ENCODE results near the gene CEMIP2.

GRCh38 chr9:71725590-71726338 lies 42.5 kb downstream of the CEMIP2 start:
- no peak for TF ChIP-seq CTCF (IDR thresholded peaks at IDR 0.05)
- no peak for TF ChIP-seq POLR2A (IDR thresholded peaks at IDR 0.05)

Measured in uterus (tissue), 2 donors.